ENCODE data around the gene EHD4.

DNA sequence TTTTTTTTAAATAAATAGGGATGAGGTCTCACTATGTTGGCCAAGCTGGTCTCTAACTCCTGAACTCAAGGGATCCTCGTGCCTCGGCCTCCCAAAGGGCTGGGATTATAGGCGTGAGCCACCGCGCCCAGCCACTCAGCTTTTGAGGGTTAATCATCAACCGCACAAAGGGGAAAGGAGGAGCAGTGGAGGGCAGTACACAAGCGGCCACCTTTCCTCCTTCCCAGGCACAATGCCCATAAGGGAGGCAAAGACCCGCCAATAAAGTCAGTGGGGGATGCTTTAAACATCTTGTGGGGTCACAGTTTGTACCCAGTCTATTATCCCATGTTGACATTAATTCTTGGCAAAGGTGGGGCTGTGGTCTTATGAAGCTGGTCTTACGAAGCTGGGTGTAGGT lies 32.4 kb downstream of the EHD4 start:
- no peak for TF ChIP-seq L3MBTL2 (IDR thresholded peaks at IDR 0.05)
- TF ChIP-seq, protein P1, sequence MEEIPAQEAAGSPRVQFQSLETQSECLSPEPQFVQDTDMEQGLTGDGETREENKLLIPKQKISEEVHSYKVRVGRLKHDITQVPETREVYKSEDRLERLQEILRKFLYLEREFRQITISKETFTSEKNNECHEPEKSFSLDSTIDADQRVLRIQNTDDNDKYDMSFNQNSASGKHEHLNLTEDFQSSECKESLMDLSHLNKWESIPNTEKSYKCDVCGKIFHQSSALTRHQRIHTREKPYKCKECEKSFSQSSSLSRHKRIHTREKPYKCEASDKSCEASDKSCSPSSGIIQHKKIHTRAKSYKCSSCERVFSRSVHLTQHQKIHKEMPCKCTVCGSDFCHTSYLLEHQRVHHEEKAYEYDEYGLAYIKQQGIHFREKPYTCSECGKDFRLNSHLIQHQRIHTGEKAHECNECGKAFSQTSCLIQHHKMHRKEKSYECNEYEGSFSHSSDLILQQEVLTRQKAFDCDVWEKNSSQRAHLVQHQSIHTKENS (CRISPR knock-in tag; IDR thresholded peaks at IDR 0.05): no peak
- no peak for TF ChIP-seq MTA1 (IDR thresholded peaks at IDR 0.05; ENCODE audit: borderline replicate concordance)
- TF ChIP-seq ZNF583 (CRISPR knock-in tag; IDR thresholded peaks at IDR 0.05): no peak
- TF ChIP-seq, protein P2, sequence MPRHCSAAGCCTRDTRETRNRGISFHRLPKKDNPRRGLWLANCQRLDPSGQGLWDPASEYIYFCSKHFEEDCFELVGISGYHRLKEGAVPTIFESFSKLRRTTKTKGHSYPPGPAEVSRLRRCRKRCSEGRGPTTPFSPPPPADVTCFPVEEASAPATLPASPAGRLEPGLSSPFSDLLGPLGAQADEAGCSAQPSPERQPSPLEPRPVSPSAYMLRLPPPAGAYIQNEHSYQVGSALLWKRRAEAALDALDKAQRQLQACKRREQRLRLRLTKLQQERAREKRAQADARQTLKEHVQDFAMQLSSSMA (CRISPR knock-in tag; IDR thresholded peaks at IDR 0.05): no peak

All from K562 (cell line).